ENCODE results near the gene MATN3. TPM values are rescaled to one million over a fixed set of nuclear protein-coding genes. Genes with fewer than 3 reads are reported as not detected.

MATN3 gene
- total RNA-seq, 1 donor: 1.4 TPM

DNA sequence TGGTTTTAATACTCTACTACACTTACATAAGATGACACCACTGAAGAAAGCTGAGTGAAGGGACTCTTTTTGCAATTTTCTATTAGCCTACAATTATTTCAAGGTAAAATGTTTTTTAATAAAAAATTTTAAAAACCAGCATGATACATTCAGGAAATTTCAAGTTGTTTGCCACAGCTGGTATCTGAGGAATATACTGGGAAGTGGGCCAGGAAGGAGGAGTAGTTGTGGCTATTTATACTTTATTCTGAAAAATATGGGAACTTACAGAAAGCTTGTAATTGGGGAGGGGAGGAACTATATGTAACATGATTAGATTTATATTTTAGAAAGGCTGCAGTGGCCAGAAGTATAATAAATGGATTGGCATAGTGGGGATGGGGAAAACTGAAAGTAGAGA is 63.4 kb downstream of the MATN3 start:
- no peaks in the 10 kb centered on the region for H3K4me1 ChIP-seq (ENCODE audit: insufficient read depth, low read length)
- no peak overlapping the region for H3K4me2 ChIP-seq (ENCODE audit: insufficient read depth, low read length)

GRCh38 chr2:19947184-19947940 is 65.1 kb downstream of the MATN3 start:
- DNase-seq (ENCODE audit: insufficient read length, low spot score, missing footprints): no peak
- H3K27ac ChIP-seq (ENCODE audit: low read depth, low read length): no peak overlapping the region
- H2AFZ ChIP-seq (ENCODE audit: low read length): no peak overlapping the region
- H3K9me3 ChIP-seq (ENCODE audit: low read depth, low read length): no peaks in the 10 kb centered on the region
- H3K4me2 ChIP-seq (ENCODE audit: insufficient read depth, low read length): no peak overlapping the region
- no peaks in the 10 kb centered on the region for H4K20me1 ChIP-seq (ENCODE audit: insufficient read depth, low read length)
- no peak overlapping the region for H3K4me3 ChIP-seq (ENCODE audit: insufficient read depth, low read length)
- no peak for TF ChIP-seq CTCF (IDR thresholded peaks at IDR 0.05; ENCODE audit: extremely low read depth, low read depth, low read length)
- H3K4me1 ChIP-seq (ENCODE audit: insufficient read depth, low read length): no peaks in the 10 kb centered on the region
- H3K36me3 ChIP-seq (ENCODE audit: insufficient read depth, low read length): no peaks in the 10 kb centered on the region
- no peaks in the 10 kb centered on the region for H3K27me3 ChIP-seq (ENCODE audit: insufficient read depth, low read length)
- H3K79me2 ChIP-seq (ENCODE audit: insufficient read depth, low read length): no peaks in the 10 kb centered on the region

More for the DNA sequence above, 63.4 kb downstream of the MATN3 start:
- Histone ChIP-seq H3K79me2 (ENCODE audit: insufficient read depth, low read length) (no peaks in the 10 kb centered on the region), H2AFZ (ENCODE audit: low read length) (no peak overlapping the region), H3K36me3 (ENCODE audit: insufficient read depth, low read length) (no peaks in the 10 kb centered on the region), H3K27me3 (ENCODE audit: insufficient read depth, low read length) (no peaks in the 10 kb centered on the region), H4K20me1 (ENCODE audit: insufficient read depth, low read length) (no peaks in the 10 kb centered on the region), H3K9me3 (ENCODE audit: low read depth, low read length) (no peaks in the 10 kb centered on the region), H3K27ac (ENCODE audit: low read depth, low read length) (no peak overlapping the region), H3K4me3 (ENCODE audit: insufficient read depth, low read length) (no peak overlapping the region)
- no peak for TF ChIP-seq CTCF (IDR thresholded peaks at IDR 0.05; ENCODE audit: extremely low read depth, low read depth, low read length)
- DNase-seq (ENCODE audit: insufficient read length, low spot score, missing footprints): no peak

- H3K9me3 ChIP-seq (ENCODE audit: low read depth, low read length): no peaks in the 10 kb centered on the region
- no peak for TF ChIP-seq CTCF (IDR thresholded peaks at IDR 0.05; ENCODE audit: extremely low read depth, low read depth, low read length)
- H3K27me3 ChIP-seq (ENCODE audit: insufficient read depth, low read length): no peaks in the 10 kb centered on the region
- no peak overlapping the region for H3K4me3 ChIP-seq (ENCODE audit: insufficient read depth, low read length)
- H4K20me1 ChIP-seq (ENCODE audit: insufficient read depth, low read length): no peaks in the 10 kb centered on the region
- H3K4me2 ChIP-seq (ENCODE audit: insufficient read depth, low read length): no peak overlapping the region
- H3K4me1 ChIP-seq (ENCODE audit: insufficient read depth, low read length): no peaks in the 10 kb centered on the region
- no peaks in the 10 kb centered on the region for H3K79me2 ChIP-seq (ENCODE audit: insufficient read depth, low read length)
- DNase-seq (ENCODE audit: insufficient read length, low spot score, missing footprints): no peak
- no peak overlapping the region for H3K27ac ChIP-seq (ENCODE audit: low read depth, low read length)
- H3K36me3 ChIP-seq (ENCODE audit: insufficient read depth, low read length): no peaks in the 10 kb centered on the region
- no peak overlapping the region for H2AFZ ChIP-seq (ENCODE audit: low read length)
These were observed 68.1 kb downstream of the MATN3 start for GRCh38 chr2:19944205-19944845.

DNA sequence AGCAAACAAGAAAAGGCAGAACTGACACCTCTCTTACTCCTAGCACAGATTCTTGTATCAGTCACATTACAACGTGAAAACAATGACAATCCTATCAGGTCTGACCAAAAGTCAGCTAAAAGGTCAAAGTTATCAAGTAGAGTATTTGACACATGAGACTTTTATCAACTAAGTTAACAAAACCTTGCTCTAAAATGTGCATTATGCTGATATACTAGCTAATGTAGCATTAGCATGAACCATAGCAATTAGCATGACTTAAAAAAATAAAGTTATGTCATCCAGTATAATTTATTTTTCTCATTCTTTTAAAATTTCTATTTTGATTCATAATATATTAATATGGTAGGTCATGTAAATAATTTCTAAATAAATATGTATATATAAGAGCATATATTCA is 69.3 kb downstream of the MATN3 start:
- Histone ChIP-seq H4K20me1 (ENCODE audit: insufficient read depth, low read length) (no peaks in the 10 kb centered on the region), H2AFZ (ENCODE audit: low read length) (no peak overlapping the region), H3K36me3 (ENCODE audit: insufficient read depth, low read length) (peaks cover 4% of the 10 kb centered on the region), H3K4me1 (ENCODE audit: insufficient read depth, low read length) (no peaks in the 10 kb centered on the region), H3K79me2 (ENCODE audit: insufficient read depth, low read length) (no peaks in the 10 kb centered on the region), H3K4me3 (ENCODE audit: insufficient read depth, low read length) (no peak overlapping the region), H3K27me3 (ENCODE audit: insufficient read depth, low read length) (no peaks in the 10 kb centered on the region), H3K9me3 (ENCODE audit: low read depth, low read length) (no peaks in the 10 kb centered on the region), H3K27ac (ENCODE audit: low read depth, low read length) (no peak overlapping the region), H3K4me2 (ENCODE audit: insufficient read depth, low read length) (no peak overlapping the region)
- TF ChIP-seq CTCF (IDR thresholded peaks at IDR 0.05; ENCODE audit: extremely low read depth, low read depth, low read length): no peak
- no peak for DNase-seq (ENCODE audit: insufficient read length, low spot score, missing footprints)

Data from osteoblast (primary cell).